ENCODE data around the gene TNFSF8. TPM values are rescaled to one million over a fixed set of nuclear protein-coding genes. Genes with fewer than 3 reads are reported as not detected.

Gene TNFSF8
- total and polyA plus RNA-seq, 2 of the 8 experiments (the other 6 are each of a cell fraction or from before 2014, with no cell fraction given): not detected

DNA sequence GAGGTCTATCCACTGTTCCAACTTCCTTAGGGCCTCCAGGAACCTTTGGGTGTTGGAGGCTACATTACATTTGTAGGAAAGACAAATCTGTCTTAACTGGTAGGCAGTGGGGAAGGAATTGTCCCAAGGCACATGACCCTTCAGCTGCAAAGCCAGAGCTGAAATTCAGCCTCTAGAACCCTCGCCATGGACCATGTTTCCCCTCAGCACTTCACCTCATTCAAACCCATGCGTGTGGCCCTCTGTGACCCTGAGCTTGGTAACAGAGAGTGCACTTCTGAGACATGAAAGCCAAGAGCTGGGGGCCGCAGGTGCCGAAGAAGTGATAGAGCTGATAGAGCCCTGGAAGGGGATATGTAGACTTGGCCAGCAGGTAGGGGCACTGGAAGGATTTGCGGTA lies 17.2 kb downstream of the TNFSF8 start:
- WGBS, 2 experiments (ENCODE audit: extremely low coverage in 1 of 2, insufficient coverage in 1 of 2, insufficient read length in 1 of 2, insufficient replicate concordance in 2 of 2, low coverage in 1 of 2, low lambda C conversion rate in 2 of 2, missing lambda C conversion rate in 1 of 2): 94% methylated on average over 5 of the region's 5 CpGs; no CpG with 5 or more reads in 1 of the 2 experiments
- Histone ChIP-seq H3K18ac (ENCODE audit: extremely low read depth, low read length) (no peak overlapping the region), H2BK120ac (replicated peaks; ENCODE audit: low read depth, low read length) (no peak overlapping the region), H2AK5ac (ENCODE audit: low read depth, low read length) (no peak overlapping the region), H2BK5ac (ENCODE audit: low read depth, low read length) (no peak overlapping the region), H4K5ac (ENCODE audit: insufficient read length, low read depth, low read length) (no peak overlapping the region), H3K4me3 (ENCODE audit: extremely low read depth in 1 of 4, insufficient read depth in 2 of 4, low read depth in 3 of 4, low read length in 4 of 4) (no peak overlapping the region), H2AFZ (ENCODE audit: low read length) (no peak overlapping the region), H3K4me2 (ENCODE audit: insufficient read depth in 1 of 2, low read depth in 2 of 2, low read length in 2 of 2) (no peak overlapping the region), H4K20me1 (replicated peaks in 1 of 2; ENCODE audit: control insufficient read depth in 1 of 2, insufficient read depth in 2 of 2, low read length in 2 of 2) (no peaks in the 10 kb centered on the region), H3K4me1 (replicated peaks in 1 of 4; ENCODE audit: control insufficient read depth in 3 of 4, insufficient read depth in 4 of 4, low read length in 3 of 4) (no peaks in the 10 kb centered on the region), H4K91ac (replicated peaks; ENCODE audit: insufficient read length, low read length) (no peak overlapping the region), H4K8ac (ENCODE audit: extremely low read depth, insufficient read depth, low read length) (no peak overlapping the region), H3K23me2 (ENCODE audit: low read depth, low read length) (no peaks in the 10 kb centered on the region), H3K79me1 (ENCODE audit: low read depth, low read length) (no peaks in the 10 kb centered on the region), H3K79me2 (ENCODE audit: control insufficient read depth in 1 of 2, insufficient read depth in 2 of 2, low read length in 2 of 2) (no peaks in the 10 kb centered on the region), H3K36me3 (ENCODE audit: control insufficient read depth in 2 of 4, insufficient read depth in 4 of 4, low read length in 3 of 4) (no peaks in the 10 kb centered on the region), H3K27me3 (replicated peaks in 1 of 4; ENCODE audit: control insufficient read depth in 3 of 4, extremely low read depth in 1 of 4, insufficient read depth in 3 of 4, low read length in 3 of 4) (peaks cover 2 to 34% (median 17%) of the 10 kb centered on the region in 4 experiments), H3K9me3 (ENCODE audit: insufficient read depth in 2 of 2, low read depth in 1 of 2, low read length in 1 of 2) (no peaks in the 10 kb centered on the region), H3K27ac (ENCODE audit: low read depth, low read length) (no peak overlapping the region), H3K9ac (replicated peaks in 1 of 4; ENCODE audit: extremely low read depth in 1 of 4, low read depth in 3 of 4, low read length in 3 of 4) (no peak overlapping the region), H3K4ac (replicated peaks; ENCODE audit: insufficient read length, low read depth, low read length) (no peak overlapping the region), H2BK15ac (ENCODE audit: low read length) (no peak overlapping the region), H2BK20ac (ENCODE audit: low read length) (no peak overlapping the region), H3K14ac (ENCODE audit: insufficient read length) (no peak overlapping the region), H3K56ac (replicated peaks; ENCODE audit: insufficient read length, low read depth, low read length) (no peak overlapping the region), H3K23ac (ENCODE audit: insufficient read length) (no peak overlapping the region), H2BK12ac (ENCODE audit: low read depth, low read length) (no peak overlapping the region)
- no peak for DNase-seq (ENCODE audit: low read depth in 1 of 2, low spot score in 2 of 2)
- TF ChIP-seq, protein P1, sequence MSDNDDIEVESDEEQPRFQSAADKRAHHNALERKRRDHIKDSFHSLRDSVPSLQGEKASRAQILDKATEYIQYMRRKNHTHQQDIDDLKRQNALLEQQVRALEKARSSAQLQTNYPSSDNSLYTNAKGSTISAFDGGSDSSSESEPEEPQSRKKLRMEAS (IDR thresholded peaks at IDR 0.05): no peak
- TF ChIP-seq SAP30 (IDR thresholded peaks at IDR 0.05; ENCODE audit: insufficient read depth, insufficient replicate concordance, low read length): no peak
- no peak for FAIRE-seq
- CTCF ChIA-PET (ENCODE audit: partially characterized antibody): interaction anchor here (0.7 to 16.1 kb wide), 24 partner anchors 9 to 260 kb away, joined by 3 to 234 read pairs (median 6); partner anchors contain the start of gene TEX48
- POLR2A ChIA-PET (ENCODE audit: partially characterized antibody): no interaction called here

Measured in H1 (cell line).